HepG2 (cell line): ENCODE data around the gene FBXL22. TPM values are rescaled to one million over a fixed set of nuclear protein-coding genes. Genes with fewer than 3 reads are reported as not detected.

Experiments
- ATAC-seq: fragments of 200-7000 bp; cut with Tn5 transposase; 3 replicates; pipeline ENCODE4 v1.9.1; 2020; ENCODE audit warnings: mild to moderate bottlenecking, moderate library complexity
- BruUV-seq: library from RNA; stranded (reverse); fragments of 400-500 nt; replicated peaks from 2 replicates; lab custom pipeline; 2021; lab: Mats Ljungman, UMichigan
- CTCF ChIA-PET: fragments of 300-600 bp; formaldehyde crosslinking; extraction: SDS; loops from one replicate; lab custom pipeline; 2021; ENCODE audit warnings: low total read pairs, inconsistent platforms, low intra/inter-chr PET ratio; lab: Yijun Ruan, JAX
- POLR2A ChIA-PET: fragments of 350-600 bp; sonication (Branson Sonifier 250); formaldehyde crosslinking; loops from one replicate; lab custom pipeline; 2020; ENCODE audit warnings: antibody characterized with exemption, inconsistent platforms; lab: Yijun Ruan, JAX
- DNase-seq: peaks from one replicate; pipeline ENCODE4 v3.0.0-alpha.2; 2015; ENCODE audit warnings: low spot score
- FAIRE-seq: peaks from 3 replicates; lab custom pipeline; 2011; peaks lifted over from hg19 to GRCh38; lab: Jason Lieb, UNC
- H2AFZ ChIP-seq: one replicate; pipeline ENCODE4 v1.6.1; 2011; ENCODE audit warnings: low read length, inconsistent platforms
- H3K27ac ChIP-seq: fragments of 300-600 bp; 3 replicates; pipeline ENCODE4 v1.8.0; 2011; ENCODE audit warnings: mixed run types, mild to moderate bottlenecking, mixed read lengths, low read length, inconsistent platforms; ENCODE audit not compliant: insufficient read depth; ENCODE audit errors: extremely low read length
- H3K27me3 ChIP-seq, 2 experiments: fragments of 200-600 bp in 1 of 2; 2 replicates in 1 of 2; 3 replicates in 1 of 2; pipeline versions ENCODE4 v1.6.0 to v1.8.0; 2011; ENCODE audit warnings: low read length in 2 of 2, mild to moderate bottlenecking in 2 of 2, moderate library complexity in 2 of 2, inconsistent platforms in 1 of 2; ENCODE audit not compliant: insufficient read depth in 2 of 2, control insufficient read depth in 1 of 2
- H3K36me3 ChIP-seq, 2 experiments: fragments of 200-600 bp in 1 of 2; replicated peaks in 1 of 2; 2 replicates in 1 of 2; 3 replicates in 1 of 2; pipeline versions ENCODE4 v1.5.1 to v1.8.0; 2011; ENCODE audit warnings: low read length in 2 of 2, inconsistent platforms in 1 of 2; ENCODE audit not compliant: insufficient read depth in 2 of 2, control insufficient read depth in 1 of 2
- H3K4me1 ChIP-seq: 2 replicates; pipeline ENCODE4 v1.5.1; 2012; ENCODE audit warnings: low read length, inconsistent platforms; ENCODE audit not compliant: insufficient read depth
- H3K4me2 ChIP-seq: 2 replicates; pipeline ENCODE4 v1.6.0; 2011; ENCODE audit warnings: low read depth, low read length, inconsistent platforms
- H3K4me3 ChIP-seq, 3 experiments: fragments of 200-600 bp in 1 of 3; sonication (generic), shearing (Covaris generic) in 1 of 3; replicated peaks in 1 of 3; 2 replicates each; pipeline ENCODE4 v1.5.1; 2011 to 2016; ENCODE audit warnings: low read length in 3 of 3, inconsistent platforms in 2 of 3, low read depth in 2 of 3, mild to moderate bottlenecking in 2 of 3, control low read depth in 1 of 3, mixed read lengths in 1 of 3; ENCODE audit not compliant: insufficient read depth in 1 of 3
- H3K79me2 ChIP-seq: one replicate; pipeline ENCODE4 v1.6.1; 2011; ENCODE audit warnings: low read length, inconsistent platforms; ENCODE audit not compliant: insufficient read depth
- H3K9ac ChIP-seq: 2 replicates; pipeline ENCODE4 v1.6.0; 2011; ENCODE audit warnings: mild to moderate bottlenecking, low read depth, low read length, inconsistent platforms; ENCODE audit not compliant: insufficient read depth
- H3K9me3 ChIP-seq: 2 replicates; pipeline ENCODE4 v1.5.1; 2012; ENCODE audit warnings: mild to moderate bottlenecking, low read length
- H4K20me1 ChIP-seq: 2 replicates; pipeline ENCODE4 v1.6.0; 2011; ENCODE audit warnings: inconsistent platforms, mild to moderate bottlenecking, low read length, moderate library complexity; ENCODE audit not compliant: insufficient read depth
- CERS6 ChIP-seq: sonication (generic); formaldehyde crosslinking; IDR thresholded peaks from 2 replicates; pipeline ENCODE4 v1.5.0; 2020; ENCODE audit warnings: missing genetic modification reagents
- EEA1 ChIP-seq: sonication (generic); formaldehyde crosslinking; IDR thresholded peaks from 2 replicates; pipeline ENCODE4 v1.5.1; 2020; ENCODE audit warnings: mild to moderate bottlenecking, missing genetic modification reagents, borderline replicate concordance
- ERF ChIP-seq: IDR thresholded peaks from 2 replicates; pipeline ENCODE4 v1.6.1; 2018; ENCODE audit warnings: missing biosample characterization, missing genetic modification reagents
- HCFC1 ChIP-seq: fragments of 150-350 bp; IDR thresholded peaks from 2 replicates; pipeline ENCODE4 v1.6.1; 2014; ENCODE audit warnings: low read depth, low read length
- MAFK ChIP-seq, 2 experiments: IDR thresholded peaks in 1 of 2; conservative IDR thresholded peaks in 1 of 2; 2 replicates each; pipeline ENCODE4 v1.6.1; 2011; ENCODE audit warnings: improper control_type of control experiment in 2 of 2, low read length in 2 of 2
- MIXL1 ChIP-seq: IDR thresholded peaks from 2 replicates; pipeline ENCODE4 v1.6.1; 2016
- MLXIP ChIP-seq: sonication (generic); formaldehyde crosslinking; IDR thresholded peaks from 2 replicates; pipeline ENCODE4 v1.9.0; 2021; ENCODE audit warnings: missing genetic modification reagents, borderline replicate concordance
- NFKB2 ChIP-seq: sonication (generic); formaldehyde crosslinking; IDR thresholded peaks from 2 replicates; pipeline ENCODE4 v1.4.0; 2020; ENCODE audit warnings: missing genetic modification reagents, borderline replicate concordance
- NR2F2 ChIP-seq: IDR thresholded peaks from 2 replicates; pipeline ENCODE4 v1.6.1; 2012; ENCODE audit warnings: low read depth, inconsistent platforms, borderline replicate concordance
- TBL1XR1 ChIP-seq: fragments of 150-350 bp; IDR thresholded peaks from 2 replicates; pipeline ENCODE4 v1.6.1; 2014; ENCODE audit warnings: borderline replicate concordance, low read length; ENCODE audit not compliant: partially characterized antibody
- YEATS2 ChIP-seq: sonication (generic); formaldehyde crosslinking; IDR thresholded peaks from 2 replicates; pipeline ENCODE4 v1.4.0; 2020; ENCODE audit warnings: missing genetic modification reagents, borderline replicate concordance
- ZNF30 ChIP-seq: sonication (generic); formaldehyde crosslinking; IDR thresholded peaks from 2 replicates; pipeline ENCODE4 v1.5.0; 2020; ENCODE audit warnings: mild to moderate bottlenecking, missing genetic modification reagents
- ZNF556 ChIP-seq: sonication (generic); formaldehyde crosslinking; IDR thresholded peaks from 2 replicates; pipeline ENCODE4 v1.4.0; 2020; ENCODE audit warnings: mild to moderate bottlenecking, missing genetic modification reagents, borderline replicate concordance
- WGBS: methylation state at CpG from one replicate; pipeline ENCODE4 v1.1.6; 2017; ENCODE audit warnings: low lambda C conversion rate; 5-methylcytosine and 5-hydroxymethylcytosine counted together
- in situ Hi-C: cut with HindIII; loops from 2 replicates; pipeline ENCODE4 v1.10.0; 2017; ENCODE audit warnings: low pct_unique_long_range_greater_than_20kb; ENCODE audit not compliant: extremely low pct_ligation_motif_present
- intact Hi-C: fragments of 100-400 bp; cut with micrococcal nuclease; formaldehyde crosslinking; loops from one replicate; pipeline ENCODE4 v1.10.0; 2022; ENCODE audit not compliant: unreplicated experiment
- polyA plus RNA-seq, 8 experiments: library from polyadenylated mRNA; depleted of rRNA in 3 of 8; stranded (reverse) in 7 of 8; unstranded in 1 of 8; fragments of >200 nt; fragmentation: Illumina TruSeq in 4 of 8; extraction: Trizol in 4 of 8; gene quantifications; 2 replicates each; pipeline versions ENCODE4 v1.2.1 to v1.2.3, GENCODE V29; 2011 to 2016; ENCODE audit warnings: low read depth in 4 of 8, missing spikeins in 1 of 8, mixed read lengths in 1 of 8; ENCODE audit not compliant: insufficient read depth in 1 of 8
- total RNA-seq, 5 experiments: library from RNA; depleted of rRNA; stranded (reverse); fragments of >200 nt; fragmentation: Illumina TruSeq; extraction: Trizol; gene quantifications; 2 replicates each; pipeline ENCODE4 v1.2.3, GENCODE V29; 2016; ENCODE audit warnings: low read depth in 1 of 5
- TF ChIP-seq, protein P1 (sequence below): sonication (generic); formaldehyde crosslinking; IDR thresholded peaks from 2 replicates; pipeline ENCODE4 v1.8.1; 2023; ENCODE audit warnings: mild to moderate bottlenecking, inconsistent platforms, moderate library complexity, missing genetic modification reagents, borderline replicate concordance

Gene FBXL22
- total and polyA plus RNA-seq, 2 of the 13 experiments (the other 11 are each of a cell fraction or from before 2014, with no cell fraction given): 0.15 to 0.33 TPM

GRCh38 chr15:63554337-63554927 lies 42.8 kb upstream of the FBXL22 start:
- TF ChIP-seq MAFK (conservative IDR thresholded peaks at IDR 0.05 in 1 of 2, IDR thresholded peaks at IDR 0.05 in 1 of 2; ENCODE audit: low read length in 2 of 2) (peak in 1 of 2 experiments; percentile 32; a peak in 1 of 4 replicates), ZNF556 (CRISPR knock-in tag) (no peak), ZNF30 (CRISPR knock-in tag) (no peak), NR2F2 (no peak)
- Histone ChIP-seq H2AFZ (no peak overlapping the region), H3K4me3 (no peak overlapping the region), H3K9ac (no peak overlapping the region), H3K4me1 (no peaks in the 10 kb centered on the region), H3K27me3 (no peaks in the 10 kb centered on the region), H3K27ac (no peak overlapping the region), H3K9me3 (no peaks in the 10 kb centered on the region), H4K20me1 (no peaks in the 10 kb centered on the region), H3K36me3 (peaks cover 5 to 25% of the 10 kb centered on the region in 2 experiments), H3K79me2 (peaks cover 18% of the 10 kb centered on the region), H3K4me2 (no peak overlapping the region)
- DNase-seq (no peak), ATAC-seq (no peak), FAIRE-seq (no peak)
- 95% methylated on average over 2 of the region's 2 CpGs for WGBS
- in situ Hi-C loops: loop anchor here (25.0 kb wide), 1 partner anchor 267 kb away; the partner anchor contains the start of gene APH1B
- intact Hi-C loops: no loop called here
- CTCF ChIA-PET: no interaction called here
- POLR2A ChIA-PET: no interaction called here
- no TSS peak for BruUV-seq

DNA sequence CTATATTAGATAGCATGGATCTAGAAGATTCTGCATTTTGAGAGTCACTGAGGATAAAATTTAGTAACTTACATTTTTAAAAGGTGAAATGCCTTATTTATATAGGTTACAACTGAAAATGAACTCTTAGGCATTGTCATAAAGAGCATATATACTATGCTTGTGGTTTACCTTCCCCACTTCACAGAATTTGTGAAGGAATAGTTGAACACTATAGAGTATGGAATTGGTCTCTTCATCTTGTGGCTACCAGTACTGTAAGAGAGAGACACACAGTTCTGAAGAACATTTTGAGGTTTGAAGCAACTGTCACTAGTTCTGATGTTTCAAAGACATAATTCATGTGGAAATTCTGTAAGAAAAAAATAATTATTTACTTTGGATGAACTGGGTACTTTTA lies 41.7 kb upstream of the FBXL22 start:
- no TSS peak for BruUV-seq
- Histone ChIP-seq H4K20me1 (no peaks in the 10 kb centered on the region), H3K4me1 (no peaks in the 10 kb centered on the region), H3K9me3 (no peaks in the 10 kb centered on the region), H2AFZ (no peak overlapping the region), H3K9ac (no peak overlapping the region), H3K27me3 (no peaks in the 10 kb centered on the region), H3K27ac (no peak overlapping the region), H3K36me3 (peaks cover 5 to 31% of the 10 kb centered on the region in 2 experiments), H3K4me3 (no peak overlapping the region), H3K79me2 (peaks cover 12% of the 10 kb centered on the region), H3K4me2 (no peak overlapping the region)
- ATAC-seq (no peak), DNase-seq (no peak), FAIRE-seq (no peak)
- intact Hi-C loops (no loop called here), in situ Hi-C loops (loop anchor here (25.0 kb wide), 1 partner anchor 268 kb away; the partner anchor contains the start of gene APH1B)
- ChIA-PET POLR2A (no interaction called here), CTCF (no interaction called here)
- no peak for TF ChIP-seq MLXIP (CRISPR knock-in tag)
- TF ChIP-seq CERS6 (CRISPR knock-in tag): no peak
- TF ChIP-seq MIXL1 (CRISPR knock-in tag): no peak
- no peak for TF ChIP-seq ERF (CRISPR knock-in tag)
- TF ChIP-seq YEATS2 (CRISPR knock-in tag): no peak
- TF ChIP-seq, protein P1, sequence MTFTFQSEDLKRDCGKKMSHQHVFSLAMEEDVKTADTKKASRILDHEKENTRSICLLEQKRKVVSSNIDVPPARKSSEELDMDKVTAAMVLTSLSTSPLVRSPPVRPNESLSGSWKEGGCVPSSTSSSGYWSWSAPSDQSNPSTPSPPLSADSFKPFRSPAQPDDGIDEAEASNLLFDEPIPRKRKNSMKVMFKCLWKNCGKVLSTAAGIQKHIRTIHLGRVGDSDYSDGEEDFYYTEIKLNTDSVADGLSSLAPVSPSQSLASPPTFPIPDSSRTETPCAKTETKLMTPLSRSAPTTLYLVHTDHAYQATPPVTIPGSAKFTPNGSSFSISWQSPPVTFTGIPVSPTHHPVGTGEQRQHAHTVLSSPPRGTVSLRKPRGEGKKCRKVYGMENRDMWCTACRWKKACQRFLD (CRISPR knock-in tag): no peak
- no peak for TF ChIP-seq EEA1
- TF ChIP-seq TBL1XR1: no peak
- no peak for TF ChIP-seq NFKB2
- no peak for TF ChIP-seq HCFC1
